IgD-negative memory B cell (primary cell): Measurements from ENCODE around the gene CDCA3. TPM values are rescaled to one million over a fixed set of nuclear protein-coding genes. Genes with fewer than 3 reads are reported as not detected.

Experiments used
- H3K27ac Mint-ChIP-seq, 3 donors: one replicate each; pipeline ENCODE4 v1.8.0; 2020 to 2022; ENCODE audit warnings: mild to moderate bottlenecking in 3 of 3, mixed read lengths in 3 of 3, moderate library complexity in 1 of 3
- H3K27me3 Mint-ChIP-seq: one replicate; pipeline ENCODE4 v1.8.0; 2021; ENCODE audit warnings: mixed read lengths
- H3K36me3 Mint-ChIP-seq: one replicate; pipeline ENCODE4 v1.8.0; 2020; ENCODE audit warnings: mild to moderate bottlenecking, mixed read lengths
- H3K4me1 Mint-ChIP-seq, 3 donors: one replicate each; pipeline ENCODE4 v1.8.0; 2020 to 2022; ENCODE audit warnings: mixed read lengths in 3 of 3, mild to moderate bottlenecking in 1 of 3
- H3K4me3 Mint-ChIP-seq, 4 donors: one replicate each; pipeline ENCODE4 v1.8.0; 2020 to 2022; ENCODE audit warnings: mild to moderate bottlenecking in 4 of 4, mixed read lengths in 4 of 4, moderate library complexity in 3 of 4
- H3K9me3 Mint-ChIP-seq, 3 donors: one replicate each; pipeline ENCODE4 v1.8.0; 2020 to 2021; ENCODE audit warnings: mixed read lengths in 3 of 3, mild to moderate bottlenecking in 1 of 3
- polyA plus RNA-seq: library from polyadenylated mRNA; unstranded; fragments of 300-500 nt; fragmentation: Illumina TruSeq; gene quantifications from one replicate; pipeline ENCODE4 v1.2.3, GENCODE V29; 2021

The CDCA3 gene
- polyA plus RNA-seq, 1 donor from 2014 or later, result 0.60 TPM

DNA sequence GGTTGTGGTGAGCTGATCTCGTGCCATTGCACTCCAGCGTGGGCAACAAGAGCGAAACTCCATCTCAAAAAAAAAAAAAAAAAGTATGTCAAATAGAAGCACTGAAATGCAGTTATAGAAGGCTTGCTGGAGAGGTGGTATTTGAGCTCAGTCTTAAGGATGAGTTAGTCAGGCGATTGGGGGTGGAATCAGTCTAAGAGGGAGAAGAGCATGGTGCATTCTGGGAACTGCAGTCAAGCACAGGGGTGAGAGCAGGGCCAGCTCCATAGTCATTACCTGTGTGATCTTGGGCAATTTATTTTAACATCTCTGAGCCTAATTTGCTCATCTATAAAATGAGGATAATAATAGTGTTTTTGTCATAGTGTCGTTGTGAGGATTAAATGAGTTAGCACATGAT is 16.2 kb downstream of the CDCA3 start:
- peaks cover 5 to 10% (median 9%) of the 10 kb centered on the region in 3 donors for H3K4me1 Mint-ChIP-seq
- H3K36me3 Mint-ChIP-seq, result peaks cover 1% of the 10 kb centered on the region
- H3K9me3 Mint-ChIP-seq, result no peaks in the 10 kb centered on the region
- H3K4me3 Mint-ChIP-seq, result no peak overlapping the region
- no peak overlapping the region for H3K27ac Mint-ChIP-seq
- peaks cover 15% of the 10 kb centered on the region for H3K27me3 Mint-ChIP-seq

DNA sequence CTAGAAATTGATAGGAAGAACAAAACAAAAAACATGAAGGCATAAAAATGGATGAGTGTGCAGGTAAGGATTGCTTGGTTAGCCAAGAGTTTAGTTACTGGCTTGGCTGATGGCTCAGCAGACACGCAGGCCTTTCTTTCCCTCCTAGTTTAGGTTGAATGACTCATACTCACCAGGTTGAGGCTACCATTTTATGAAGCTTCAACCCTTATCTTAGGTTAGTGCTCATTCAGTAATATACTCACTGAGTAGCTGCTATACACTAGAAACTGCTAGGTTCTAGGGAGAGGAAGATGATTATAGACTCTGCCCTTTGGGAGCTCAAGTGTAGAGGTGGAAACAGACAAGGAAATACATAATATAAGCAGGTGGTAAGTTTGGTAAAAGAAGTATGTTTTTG is 16.8 kb downstream of the CDCA3 start:
- Mint-ChIP-seq H3K4me1 (peaks cover 4 to 7% (median 5%) of the 10 kb centered on the region in 3 donors), H3K36me3 (peaks cover 1% of the 10 kb centered on the region), H3K27me3 (peaks cover 20% of the 10 kb centered on the region), H3K9me3 (no peaks in the 10 kb centered on the region), H3K4me3 (no peak overlapping the region), H3K27ac (no peak overlapping the region)

DNA sequence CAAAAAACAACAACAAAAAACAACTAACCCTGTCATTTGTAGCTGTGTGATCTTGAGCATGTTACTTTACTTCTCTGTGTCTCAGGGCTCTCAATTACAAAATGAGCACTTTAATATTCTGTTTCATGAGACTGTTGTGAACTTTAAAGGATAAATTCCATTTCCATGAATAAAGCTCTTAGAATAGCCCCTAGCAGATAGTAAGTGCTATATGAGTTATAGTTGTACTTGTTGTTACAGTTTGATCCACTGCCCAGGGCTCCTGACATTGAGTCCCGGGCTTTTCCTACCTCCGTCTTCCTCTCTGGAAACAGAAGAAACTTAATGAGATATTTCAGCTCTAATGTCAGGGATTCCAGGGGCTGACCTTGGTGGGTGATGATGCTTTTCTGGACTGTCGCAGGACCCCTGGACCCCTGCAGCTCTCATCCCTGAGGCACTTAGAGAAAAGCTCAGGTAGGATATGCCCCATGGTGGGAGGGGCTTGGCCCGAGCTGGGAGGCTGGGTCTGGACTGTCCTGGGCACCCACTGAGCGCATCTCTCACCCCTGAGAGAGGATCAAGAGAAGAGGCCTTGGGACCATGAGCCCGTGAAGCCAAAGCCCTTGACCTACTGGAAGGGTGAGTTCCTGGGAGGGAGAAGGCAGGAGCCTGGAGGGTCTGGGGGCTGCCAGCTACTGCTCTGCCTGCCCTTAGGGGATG is 17.7 kb downstream of the CDCA3 start:
- peaks cover 3 to 8% (median 3%) of the 10 kb centered on the region in 3 donors for H3K4me1 Mint-ChIP-seq
- peak overlapping the region in 1 of 4 donors; percentile 22 for H3K4me3 Mint-ChIP-seq
- no peaks in the 10 kb centered on the region for H3K9me3 Mint-ChIP-seq
- peaks cover 24% of the 10 kb centered on the region for H3K27me3 Mint-ChIP-seq
- peaks cover 1% of the 10 kb centered on the region for H3K36me3 Mint-ChIP-seq
- no peak overlapping the region for H3K27ac Mint-ChIP-seq

DNA sequence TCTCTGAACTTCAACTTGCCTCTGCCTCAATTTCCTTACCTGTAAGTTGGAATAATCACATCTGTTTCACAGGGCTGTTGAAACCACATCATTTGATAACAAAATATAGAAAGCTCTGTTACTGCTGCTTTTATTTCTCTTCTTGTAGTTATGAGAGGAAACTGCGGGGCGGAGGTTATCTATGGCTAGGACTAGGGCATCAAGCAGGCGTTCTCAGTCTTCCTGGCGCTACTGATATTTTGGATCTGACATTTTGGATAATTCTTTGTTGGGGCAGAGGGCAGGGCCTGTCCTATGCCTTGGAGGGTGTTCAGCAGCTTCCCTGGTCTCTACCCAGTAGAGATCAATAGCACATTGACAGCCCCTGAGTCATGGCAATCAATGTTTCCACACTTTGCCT is 19.0 kb downstream of the CDCA3 start:
- Mint-ChIP-seq H3K36me3 (peaks cover 3% of the 10 kb centered on the region), H3K27ac (no peak overlapping the region), H3K27me3 (peaks cover 32% of the 10 kb centered on the region), H3K9me3 (no peaks in the 10 kb centered on the region), H3K4me3 (no peak overlapping the region), H3K4me1 (peaks cover 0 to 13% (median 9%) of the 10 kb centered on the region in 3 donors)

DNA sequence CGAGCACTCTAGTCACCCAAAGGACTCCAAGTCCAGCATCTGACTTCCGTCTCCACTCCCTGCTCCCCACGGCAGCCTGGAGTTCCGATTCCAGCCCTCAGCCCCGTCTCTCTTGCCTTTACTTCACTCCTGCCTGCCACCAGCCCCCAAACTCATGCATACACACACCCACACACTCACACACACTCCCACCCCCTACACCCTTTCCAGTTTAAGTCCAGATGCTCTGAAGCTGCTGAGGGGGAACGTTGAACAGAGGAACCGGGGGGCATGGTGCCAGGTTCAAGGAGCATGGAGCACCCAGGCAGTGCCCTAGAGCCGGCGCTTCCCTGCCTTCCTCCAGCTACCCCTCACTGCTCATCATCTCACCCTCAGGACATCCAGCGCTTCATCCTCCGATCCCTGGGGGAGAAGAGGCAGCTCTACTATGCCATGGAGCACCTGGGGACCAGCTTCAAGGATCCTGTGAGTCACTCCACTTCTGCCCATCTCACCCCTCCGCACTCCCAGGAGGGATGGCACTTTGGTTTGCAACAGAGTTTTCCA is 19.6 kb downstream of the CDCA3 start:
- Mint-ChIP-seq H3K27ac (no peak overlapping the region), H3K27me3 (peaks cover 38% of the 10 kb centered on the region), H3K36me3 (peaks cover 3% of the 10 kb centered on the region), H3K4me3 (no peak overlapping the region), H3K9me3 (no peaks in the 10 kb centered on the region), H3K4me1 (peaks cover 0 to 13% (median 9%) of the 10 kb centered on the region in 3 donors)

DNA sequence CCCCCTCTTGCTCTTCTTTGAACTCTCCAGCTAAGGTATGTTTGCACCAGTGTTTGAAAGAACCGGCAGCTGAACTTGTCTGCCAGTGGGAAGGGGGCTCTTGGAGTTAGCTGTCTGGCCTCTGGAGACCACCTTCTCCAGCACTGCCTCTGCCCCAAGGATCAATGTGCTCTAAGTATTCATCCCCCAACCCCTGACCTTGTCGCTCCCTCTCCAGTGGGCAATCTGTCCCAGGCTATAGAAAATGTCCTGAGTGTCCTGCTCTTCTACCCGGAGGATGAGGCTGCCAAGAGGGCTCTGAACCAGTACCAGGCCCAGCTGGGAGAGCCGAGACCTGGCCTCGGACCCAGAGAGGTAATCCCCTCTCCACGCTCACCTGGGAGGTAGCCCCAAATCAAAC is 20.1 kb downstream of the CDCA3 start:
- H3K36me3 Mint-ChIP-seq, result peaks cover 3% of the 10 kb centered on the region
- no peaks in the 10 kb centered on the region for H3K9me3 Mint-ChIP-seq
- peak overlapping the region in 2 of 4 donors; percentile 12 to 30 for H3K4me3 Mint-ChIP-seq
- peaks cover 42% of the 10 kb centered on the region for H3K27me3 Mint-ChIP-seq
- H3K27ac Mint-ChIP-seq, result peak overlapping the region in 1 of 3 donors; percentile 36
- peaks cover 0 to 11% (median 9%) of the 10 kb centered on the region in 3 donors for H3K4me1 Mint-ChIP-seq

DNA sequence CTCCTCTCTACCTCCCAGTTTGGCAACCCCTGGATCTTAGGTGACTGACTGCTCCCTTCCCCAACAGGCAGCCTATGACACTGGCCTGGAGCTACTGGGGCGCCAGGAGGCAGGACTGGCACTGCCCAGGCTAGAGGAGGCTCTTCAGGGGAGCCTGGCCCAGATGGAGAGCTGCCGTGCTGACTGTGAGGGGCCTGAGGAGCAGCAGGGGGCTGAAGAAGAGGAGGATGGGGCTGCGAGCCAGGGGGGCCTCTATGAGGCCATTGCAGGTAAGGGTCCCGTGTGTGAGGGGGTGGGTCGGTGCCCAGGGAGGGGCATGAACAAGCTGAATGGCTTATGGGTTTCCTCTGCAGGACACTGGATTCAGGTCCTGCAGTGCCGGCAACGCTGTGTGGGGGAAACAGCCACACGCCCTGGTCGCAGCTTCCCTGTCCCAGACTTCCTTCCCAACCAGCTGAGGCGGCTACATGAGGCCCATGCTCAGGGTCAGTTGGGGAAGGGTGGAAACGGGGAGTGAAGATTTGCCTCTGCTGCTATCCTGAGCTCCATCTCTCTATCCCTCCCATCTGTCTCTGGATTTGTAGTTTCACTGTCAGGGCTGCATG is 20.7 kb downstream of the CDCA3 start:
- Mint-ChIP-seq H3K36me3 (peaks cover 3% of the 10 kb centered on the region), H3K4me1 (peaks cover 0 to 11% (median 6%) of the 10 kb centered on the region in 3 donors), H3K4me3 (peak overlapping the region in 3 of 4 donors; percentile 30 to 84 (median 57)), H3K27me3 (peaks cover 48% of the 10 kb centered on the region), H3K9me3 (no peaks in the 10 kb centered on the region), H3K27ac (peak overlapping the region in 2 of 3 donors; percentile 36 to 53)

DNA sequence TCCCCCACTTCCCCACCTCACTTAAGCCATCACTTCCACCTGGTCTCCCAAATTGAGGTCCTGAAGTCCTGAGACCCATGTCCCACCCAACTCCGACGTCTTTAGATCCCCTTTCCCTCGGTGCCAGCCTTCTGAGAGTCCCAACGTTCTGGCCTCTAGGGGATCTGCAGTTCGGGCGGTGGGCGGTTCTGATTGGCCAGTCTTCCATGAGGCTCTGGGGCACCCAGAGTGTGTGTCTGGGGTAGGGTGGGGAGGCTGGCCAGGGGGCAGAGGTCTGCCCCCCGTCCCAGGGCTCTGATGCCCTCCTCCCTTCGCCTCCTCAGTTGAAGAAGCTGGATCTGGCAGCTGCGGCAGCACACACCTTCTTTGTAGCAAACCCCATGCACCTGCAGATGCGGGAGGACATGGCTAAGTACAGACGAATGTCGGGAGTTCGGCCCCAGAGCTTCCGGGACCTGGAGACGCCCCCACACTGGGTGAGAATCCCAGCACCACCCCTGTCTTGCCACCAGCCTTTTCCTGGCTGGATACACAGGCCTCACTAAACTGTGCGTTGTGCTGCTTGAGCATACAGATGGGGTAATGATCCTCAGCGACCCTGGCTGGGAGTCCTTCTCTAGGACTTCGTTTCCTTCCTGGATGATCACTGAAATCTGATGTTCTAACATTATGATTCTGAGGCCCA is 21.4 kb downstream of the CDCA3 start:
- Mint-ChIP-seq H3K27ac (peak overlapping the region in 1 of 3 donors; percentile 53), H3K9me3 (no peaks in the 10 kb centered on the region), H3K4me3 (peak overlapping the region; percentile 60 to 92 (median 85)), H3K27me3 (peaks cover 53% of the 10 kb centered on the region), H3K36me3 (peaks cover 3% of the 10 kb centered on the region), H3K4me1 (peaks cover 0 to 11% (median 6%) of the 10 kb centered on the region in 3 donors)

DNA sequence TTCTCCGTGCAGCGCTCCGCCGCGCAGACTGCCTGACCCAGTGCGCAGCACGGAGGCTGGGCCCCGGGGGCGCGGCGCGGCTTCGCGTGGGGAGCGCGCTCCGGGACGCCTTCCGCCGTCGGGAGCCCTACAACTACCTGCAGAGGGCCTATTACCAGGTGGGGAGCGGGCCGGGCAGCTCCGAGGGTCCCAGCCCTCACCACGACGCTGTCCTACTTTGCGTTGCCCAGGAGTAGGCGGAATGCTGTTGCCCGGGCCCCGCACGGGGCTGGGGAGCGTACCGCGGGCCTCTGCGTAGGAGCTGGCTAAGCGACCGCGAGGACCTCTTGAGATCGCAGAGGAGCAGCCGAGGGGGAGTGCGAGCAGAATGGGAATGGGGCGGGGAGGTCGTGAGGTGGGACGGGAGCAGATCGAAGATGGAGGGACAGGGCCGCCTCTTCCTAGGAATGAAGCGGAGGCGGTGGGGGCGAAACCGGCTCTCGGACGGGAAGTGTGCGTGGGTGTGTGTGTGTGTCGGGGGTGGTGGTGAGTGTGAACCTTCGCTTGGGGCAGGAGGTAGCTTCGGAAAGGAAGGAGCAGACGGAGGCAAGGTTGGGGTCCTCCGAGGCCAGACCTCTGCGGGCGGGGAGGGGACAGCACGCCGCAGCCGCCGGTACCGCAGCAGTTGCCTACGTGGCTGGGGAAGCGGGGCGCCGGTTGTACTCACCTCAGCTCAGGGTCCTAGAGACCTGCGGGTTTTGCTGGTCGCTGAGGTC is 22.1 kb downstream of the CDCA3 start:
- no peaks in the 10 kb centered on the region for H3K9me3 Mint-ChIP-seq
- peaks cover 3% of the 10 kb centered on the region for H3K36me3 Mint-ChIP-seq
- peaks cover 0 to 12% (median 6%) of the 10 kb centered on the region in 3 donors for H3K4me1 Mint-ChIP-seq
- peak overlapping the region; percentile 60 to 92 (median 85) for H3K4me3 Mint-ChIP-seq
- H3K27me3 Mint-ChIP-seq, result peaks cover 57% of the 10 kb centered on the region
- H3K27ac Mint-ChIP-seq, result no peak overlapping the region

DNA sequence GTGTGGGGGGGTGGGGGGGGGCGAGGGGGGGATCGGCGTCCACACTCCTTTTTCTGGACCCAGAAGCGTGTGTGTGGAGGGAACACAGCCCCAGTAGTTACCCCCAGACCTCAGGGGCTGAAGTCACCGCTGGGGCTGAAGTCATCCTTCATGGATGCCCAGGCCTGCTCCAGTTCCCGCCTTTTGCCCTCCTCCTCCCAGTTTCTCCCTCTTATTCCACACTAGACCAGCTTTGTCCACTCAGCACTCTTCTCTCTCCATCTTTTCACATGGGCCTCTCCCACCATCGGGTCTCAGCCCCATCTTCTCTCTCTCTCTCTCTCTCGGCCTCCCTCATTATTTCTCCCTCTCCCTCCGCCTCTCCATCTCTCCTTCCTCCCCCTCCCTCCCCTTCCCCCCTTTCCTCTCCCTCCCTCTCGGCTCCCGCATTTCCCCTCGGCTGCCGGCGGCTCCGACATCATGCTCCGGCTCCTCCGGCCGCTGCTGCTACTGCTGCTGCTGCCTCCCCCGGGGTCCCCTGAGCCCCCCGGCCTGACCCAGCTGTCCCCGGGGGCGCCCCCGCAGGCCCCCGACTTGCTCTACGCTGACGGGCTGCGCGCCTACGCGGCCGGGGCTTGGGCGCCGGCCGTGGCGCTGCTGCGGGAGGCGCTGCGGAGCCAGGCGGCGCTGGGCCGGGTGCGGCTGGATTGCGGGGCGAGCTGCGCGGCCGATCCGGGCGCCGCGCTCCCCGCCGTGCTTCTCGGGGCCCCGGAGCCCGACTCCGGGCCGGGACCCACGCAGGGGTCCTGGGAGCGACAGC is 22.9 kb downstream of the CDCA3 start, which contains the start of gene P3H3:
TSS of gene P3H3 (plus strand) at position 426 of the 799 bp plus-strand sequence. CDS start at position 460, 34 bp downstream.
- Mint-ChIP-seq H3K4me3 (peak within 1 kb of the TSS; percentile 61 to 92 (median 86)), H3K27me3 (peaks cover 65% of the 10 kb centered on the region), H3K36me3 (peaks cover 3% of the 10 kb centered on the region), H3K4me1 (peaks cover 0 to 12% (median 6%) of the 10 kb centered on the region in 3 donors), H3K9me3 (no peaks in the 10 kb centered on the region), H3K27ac (peak within 1 kb of the TSS in 1 of 3 donors; percentile 68)

DNA sequence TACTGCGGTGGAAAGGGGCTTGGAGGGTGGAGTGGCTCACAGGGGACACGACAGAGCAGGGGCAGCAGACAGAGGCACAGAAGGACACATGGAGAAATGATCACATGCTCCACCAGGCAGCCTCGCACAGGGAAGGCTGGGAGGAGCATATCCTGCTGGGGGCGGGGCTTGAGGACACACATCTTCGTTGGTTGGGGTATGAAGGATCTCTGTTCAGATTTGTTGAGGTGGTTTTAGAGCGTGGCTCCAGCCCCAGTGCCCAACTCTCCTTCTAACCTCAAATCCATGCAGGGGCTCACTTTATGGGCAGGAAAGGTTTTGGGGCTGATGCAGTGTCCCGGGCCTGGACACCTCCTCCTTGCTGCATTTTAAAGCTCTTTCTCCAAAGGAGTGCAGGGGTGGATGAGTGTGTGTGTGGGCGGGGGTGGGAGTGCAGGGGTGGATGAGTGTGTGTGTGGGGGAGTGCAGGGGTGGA is 23.6 kb downstream of the CDCA3 start:
- peaks cover 66% of the 10 kb centered on the region for H3K27me3 Mint-ChIP-seq
- peaks cover 0 to 12% (median 6%) of the 10 kb centered on the region in 3 donors for H3K4me1 Mint-ChIP-seq
- peaks cover 3% of the 10 kb centered on the region for H3K36me3 Mint-ChIP-seq
- no peaks in the 10 kb centered on the region for H3K9me3 Mint-ChIP-seq
- peak overlapping the region in 1 of 3 donors; percentile 68 for H3K27ac Mint-ChIP-seq
- peak overlapping the region in 2 of 4 donors; percentile 54 to 88 for H3K4me3 Mint-ChIP-seq

DNA sequence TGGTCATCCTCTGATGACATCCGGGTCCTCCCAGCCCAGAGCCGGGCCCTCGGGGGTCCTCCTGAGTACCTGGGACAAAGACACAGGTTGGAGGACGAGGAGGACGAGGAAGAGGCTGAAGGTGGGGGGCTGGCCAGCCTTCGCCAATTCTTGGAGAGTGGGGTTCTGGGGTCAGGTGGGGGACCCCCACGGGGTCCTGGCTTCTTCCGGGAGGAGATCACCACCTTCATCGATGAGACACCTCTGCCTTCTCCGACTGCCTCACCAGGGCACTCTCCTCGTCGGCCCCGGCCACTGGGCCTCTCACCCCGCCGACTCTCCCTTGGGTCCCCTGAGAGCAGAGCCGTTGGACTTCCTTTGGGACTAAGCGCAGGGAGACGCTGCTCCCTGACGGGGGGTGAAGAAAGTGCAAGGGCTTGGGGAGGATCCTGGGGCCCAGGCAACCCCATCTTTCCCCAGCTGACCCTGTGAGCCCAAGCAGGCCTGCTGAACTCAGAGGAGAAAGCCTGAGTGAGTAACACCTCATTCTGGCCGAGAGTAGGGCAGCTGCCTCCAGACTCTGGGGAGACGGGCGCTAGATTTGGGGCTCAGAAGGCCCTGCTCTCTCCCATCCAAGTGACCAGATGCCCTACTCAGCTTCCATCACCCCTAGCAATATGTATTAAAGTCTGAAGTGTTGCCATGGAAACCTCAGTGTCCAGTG is 24.2 kb downstream of the CDCA3 start:
- Mint-ChIP-seq H3K27me3 (peaks cover 70% of the 10 kb centered on the region), H3K9me3 (no peaks in the 10 kb centered on the region), H3K4me1 (peaks cover 0 to 12% (median 6%) of the 10 kb centered on the region in 3 donors), H3K27ac (peak overlapping the region in 1 of 3 donors; percentile 68), H3K4me3 (peak overlapping the region in 3 of 4 donors; percentile 43 to 88 (median 54)), H3K36me3 (peaks cover 3% of the 10 kb centered on the region)

DNA sequence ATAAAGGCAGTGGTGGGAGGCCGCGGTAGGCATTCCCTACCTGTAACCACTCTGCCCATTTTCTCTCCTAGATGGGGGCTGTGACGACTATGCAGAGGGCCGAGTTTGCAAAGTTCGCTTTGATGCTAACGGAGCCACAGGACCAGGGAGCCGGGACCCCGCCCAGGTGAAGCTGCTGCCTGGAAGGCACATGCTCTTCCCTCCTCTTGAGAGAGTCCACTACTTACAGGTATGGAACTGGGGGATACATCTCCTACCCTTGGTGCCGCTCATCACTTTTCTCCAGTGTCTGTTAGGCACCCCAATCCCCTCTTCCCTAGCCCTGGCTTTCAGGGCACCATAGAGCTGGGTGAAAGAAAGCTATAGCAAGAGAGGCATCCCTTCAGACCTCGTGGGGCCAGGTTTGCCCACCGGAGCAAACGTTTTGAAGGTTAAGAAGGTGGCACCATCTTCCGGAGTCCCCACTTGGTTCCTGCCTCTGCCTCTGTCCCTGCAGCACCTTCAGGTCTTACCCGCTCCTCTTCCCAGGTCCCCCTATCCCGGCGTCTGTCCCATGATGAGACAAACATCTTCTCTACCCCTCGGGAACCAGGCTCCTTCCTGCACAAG is 24.9 kb downstream of the CDCA3 start:
- Mint-ChIP-seq H3K9me3 (no peaks in the 10 kb centered on the region), H3K4me1 (peaks cover 0 to 13% (median 7%) of the 10 kb centered on the region in 3 donors), H3K36me3 (peaks cover 3% of the 10 kb centered on the region), H3K27me3 (peaks cover 73% of the 10 kb centered on the region), H3K27ac (peak overlapping the region in 1 of 3 donors; percentile 1), H3K4me3 (peak overlapping the region in 1 of 4 donors; percentile 43)
